WTC11 (cell line): ENCODE data around the gene GPC5.

Experiments
- ATF6 ChIP-seq: sonication (generic); formaldehyde crosslinking; IDR thresholded peaks from 2 replicates; pipeline ENCODE4 v1.8.1; 2023; ENCODE audit warnings: mild to moderate bottlenecking, missing genetic modification reagents
- CTCF ChIP-seq: fragments of 200-600 bp; IDR thresholded peaks from 2 replicates; pipeline ENCODE4 v1.8.0; 2022; ENCODE audit warnings: antibody characterized with exemption
- MAX ChIP-seq: sonication (generic); formaldehyde crosslinking; IDR thresholded peaks from 2 replicates; pipeline ENCODE4 v1.8.0; 2022; ENCODE audit warnings: mild to moderate bottlenecking, missing genetic modification reagents
- MLX ChIP-seq: sonication (generic); formaldehyde crosslinking; IDR thresholded peaks from 2 replicates; pipeline ENCODE4 v1.8.1; 2023; ENCODE audit warnings: mild to moderate bottlenecking, missing genetic modification reagents, moderate library complexity
- PRDM15 ChIP-seq: sonication (generic); formaldehyde crosslinking; IDR thresholded peaks from 2 replicates; pipeline ENCODE4 v1.8.0; 2022; ENCODE audit warnings: missing genetic modification reagents
- TEAD4 ChIP-seq: sonication (generic); formaldehyde crosslinking; IDR thresholded peaks from 2 replicates; pipeline ENCODE4 v1.8.0; 2022; ENCODE audit warnings: mild to moderate bottlenecking, missing genetic modification reagents
- ZNF121 ChIP-seq: sonication (generic); formaldehyde crosslinking; IDR thresholded peaks from 2 replicates; pipeline ENCODE4 v1.8.0; 2023; ENCODE audit warnings: missing genetic modification reagents
- ZNF138 ChIP-seq: sonication (generic); formaldehyde crosslinking; conservative IDR thresholded peaks from 2 replicates; pipeline ENCODE4 v1.8.1; 2022; ENCODE audit warnings: mild to moderate bottlenecking, moderate library complexity, missing genetic modification reagents
- ZNF232 ChIP-seq: sonication (generic); formaldehyde crosslinking; IDR thresholded peaks from 2 replicates; pipeline ENCODE4 v1.8.0; 2022; ENCODE audit warnings: mild to moderate bottlenecking, missing genetic modification reagents

- no peak for TF ChIP-seq CTCF
- TF ChIP-seq ZNF121 (CRISPR knock-in tag), result no peak
- TF ChIP-seq MAX (CRISPR knock-in tag), result no peak
- no peak for TF ChIP-seq ZNF138 (CRISPR knock-in tag)
- TF ChIP-seq PRDM15 (CRISPR knock-in tag), result no peak
- TF ChIP-seq TEAD4, result no peak
- TF ChIP-seq ZNF232 (CRISPR knock-in tag), result no peak
- TF ChIP-seq MLX (CRISPR knock-in tag), result no peak
- no peak for TF ChIP-seq ATF6 (CRISPR knock-in tag)
Observed at GRCh38 chr13:92103689-92104153, 705.3 kb downstream of the GPC5 start.
